Ectodermal cell (in vitro differentiated cells): ENCODE data around the gene ALG12.
A peak's percentile ranks its signal among the peaks of the same experiment; 100 is the strongest.

Experiments
- H3K27ac ChIP-seq: 2 replicates; pipeline ENCODE4 v1.7.0; 2013; ENCODE audit warnings: mild to moderate bottlenecking, low read depth, low read length; ENCODE audit not compliant: insufficient read depth, poor library complexity, severe bottlenecking
- H3K27me3 ChIP-seq: 2 replicates; pipeline ENCODE4 v1.7.0; 2013; ENCODE audit warnings: mild to moderate bottlenecking, low read length; ENCODE audit not compliant: insufficient read depth, control insufficient read depth, poor library complexity, severe bottlenecking
- H3K36me3 ChIP-seq: one replicate; pipeline ENCODE4 v1.7.0; 2013; ENCODE audit warnings: low read length; ENCODE audit not compliant: control insufficient read depth, insufficient read depth
- H3K4me1 ChIP-seq: one replicate; pipeline ENCODE4 v1.7.0; 2013; ENCODE audit warnings: low read length; ENCODE audit not compliant: control insufficient read depth, insufficient read depth
- H3K4me3 ChIP-seq: 2 replicates; pipeline ENCODE4 v1.7.0; 2013; ENCODE audit warnings: low read depth, low read length, control low read depth; ENCODE audit not compliant: insufficient read depth
- H3K9me3 ChIP-seq: 2 replicates; pipeline ENCODE4 v1.7.0; 2013; ENCODE audit warnings: mild to moderate bottlenecking, low read length, moderate library complexity; ENCODE audit not compliant: control insufficient read depth
- WGBS, 2 experiments: methylation state at CpG; one replicate each; pipeline ENCODE4 v1.1.7; 2013; ENCODE audit warnings: missing lambda C conversion rate in 2 of 2; 5-methylcytosine and 5-hydroxymethylcytosine counted together

ALG12 gene

GRCh38 chr22:49866646-49867045, 51.6 kb downstream of the ALG12 start:
- Histone ChIP-seq H3K4me1 (no peaks in the 10 kb centered on the region), H3K36me3 (peaks cover 8% of the 10 kb centered on the region), H3K9me3 (no peaks in the 10 kb centered on the region), H3K27me3 (no peaks in the 10 kb centered on the region), H3K4me3 (no peak overlapping the region), H3K27ac (no peak overlapping the region)
- WGBS, 2 experiments = 89 to 92% methylated on average over 8 of the region's 8 CpGs

GRCh38 chr22:49866134-49866533, 52.1 kb downstream of the ALG12 start:
- peaks cover 8% of the 10 kb centered on the region for H3K36me3 ChIP-seq
- no peaks in the 10 kb centered on the region for H3K4me1 ChIP-seq
- no peaks in the 10 kb centered on the region for H3K9me3 ChIP-seq
- 75 to 81% methylated on average over 2 of the region's 2 CpGs for WGBS, 2 experiments
- no peak overlapping the region for H3K27ac ChIP-seq
- no peak overlapping the region for H3K4me3 ChIP-seq
- H3K27me3 ChIP-seq = no peaks in the 10 kb centered on the region

- WGBS, 2 experiments = 89 to 90% methylated on average over 17 of the region's 17 CpGs
- Histone ChIP-seq H3K4me1 (no peaks in the 10 kb centered on the region), H3K9me3 (no peaks in the 10 kb centered on the region), H3K4me3 (no peak overlapping the region), H3K27ac (no peak overlapping the region), H3K27me3 (no peaks in the 10 kb centered on the region), H3K36me3 (peaks cover 8% of the 10 kb centered on the region)
These were observed 53.1 kb downstream of the ALG12 start for GRCh38 chr22:49865156-49865555.

GRCh38 chr22:49863931-49864330, 54.3 kb downstream of the ALG12 start:
- no peak overlapping the region for H3K27ac ChIP-seq
- H3K4me3 ChIP-seq = no peak overlapping the region
- 79 to 83% methylated on average over 7 of the region's 7 CpGs for WGBS, 2 experiments
- H3K4me1 ChIP-seq = no peaks in the 10 kb centered on the region
- H3K9me3 ChIP-seq = no peaks in the 10 kb centered on the region
- peaks cover 8% of the 10 kb centered on the region for H3K36me3 ChIP-seq
- no peaks in the 10 kb centered on the region for H3K27me3 ChIP-seq

- no peaks in the 10 kb centered on the region for H3K4me1 ChIP-seq
- H3K27ac ChIP-seq = no peak overlapping the region
- H3K27me3 ChIP-seq = no peaks in the 10 kb centered on the region
- WGBS, 2 experiments = 96 to 99% methylated on average over 5 of the region's 5 CpGs
- peaks cover 6% of the 10 kb centered on the region for H3K36me3 ChIP-seq
- H3K9me3 ChIP-seq = no peaks in the 10 kb centered on the region
- no peak overlapping the region for H3K4me3 ChIP-seq
These were observed 55.8 kb downstream of the ALG12 start for GRCh38 chr22:49862496-49862776.

GRCh38 chr22:49861642-49862495, 56.4 kb downstream of the ALG12 start:
- 93 to 95% methylated on average over 29 of the region's 29 CpGs for WGBS, 2 experiments
- H3K27ac ChIP-seq = no peak overlapping the region
- H3K27me3 ChIP-seq = no peaks in the 10 kb centered on the region
- H3K9me3 ChIP-seq = no peaks in the 10 kb centered on the region
- H3K4me1 ChIP-seq = no peaks in the 10 kb centered on the region
- H3K4me3 ChIP-seq = no peak overlapping the region
- peaks cover under 1% of the 10 kb centered on the region for H3K36me3 ChIP-seq

GRCh38 chr22:49858827-49859226, 59.4 kb downstream of the ALG12 start:
- WGBS, 2 experiments = 92 to 95% methylated on average over 13 of the region's 14 CpGs
- H3K4me3 ChIP-seq = no peak overlapping the region
- H3K4me1 ChIP-seq = peaks cover 17% of the 10 kb centered on the region
- H3K36me3 ChIP-seq = no peaks in the 10 kb centered on the region
- H3K27me3 ChIP-seq = no peaks in the 10 kb centered on the region
- no peaks in the 10 kb centered on the region for H3K9me3 ChIP-seq
- H3K27ac ChIP-seq = no peak overlapping the region

GRCh38 chr22:49856766-49857618, 61.2 kb downstream of the ALG12 start:
- H3K27ac ChIP-seq = no peak overlapping the region
- H3K36me3 ChIP-seq = no peaks in the 10 kb centered on the region
- 91 to 92% methylated on average over 31 of the region's 31 CpGs for WGBS, 2 experiments
- H3K4me1 ChIP-seq = peaks cover 17% of the 10 kb centered on the region
- no peak overlapping the region for H3K4me3 ChIP-seq
- peaks cover 12% of the 10 kb centered on the region for H3K27me3 ChIP-seq
- no peaks in the 10 kb centered on the region for H3K9me3 ChIP-seq

- 85 to 86% methylated on average over 18 of the region's 23 CpGs for WGBS, 2 experiments
- H3K27ac ChIP-seq = no peak overlapping the region
These were observed 61.9 kb downstream of the ALG12 start for GRCh38 chr22:49856343-49856742.

GRCh38 chr22:49855251-49855911, 62.9 kb downstream of the ALG12 start:
- WGBS, 2 experiments = 64 to 66% methylated on average over 9 of the region's 9 CpGs
- Histone ChIP-seq H3K4me3 (peak overlapping the region; percentile 87), H3K9me3 (no peaks in the 10 kb centered on the region), H3K4me1 (peaks cover 17% of the 10 kb centered on the region), H3K27ac (no peak overlapping the region), H3K36me3 (no peaks in the 10 kb centered on the region), H3K27me3 (peaks cover 28% of the 10 kb centered on the region)

More at GRCh38 chr22:49856343-49856742, 61.9 kb downstream of the ALG12 start:
- Histone ChIP-seq H3K9me3 (no peaks in the 10 kb centered on the region), H3K27me3 (peaks cover 18% of the 10 kb centered on the region), H3K4me1 (peaks cover 17% of the 10 kb centered on the region), H3K36me3 (no peaks in the 10 kb centered on the region), H3K4me3 (no peak overlapping the region)
